Muscle layer of duodenum (tissue), 2 donors: ENCODE measurements around the gene SCEL.

Source experiments
- H3K27ac ChIP-seq: one replicate; pipeline ENCODE4 v1.7.0; 2013; ENCODE audit warnings: mild to moderate bottlenecking, low read length
- H3K27me3 ChIP-seq: one replicate; pipeline ENCODE4 v1.7.0; 2013; ENCODE audit warnings: low read depth, mild to moderate bottlenecking, control low read depth, low read length
- H3K36me3 ChIP-seq, 2 donors: one replicate each; pipeline ENCODE4 v1.7.0; 2013; ENCODE audit warnings: low read length in 2 of 2, control low read depth in 1 of 2, mild to moderate bottlenecking in 1 of 2; ENCODE audit not compliant: insufficient read depth in 2 of 2, control insufficient read depth in 1 of 2
- H3K4me1 ChIP-seq, 2 donors: one replicate each; pipeline ENCODE4 v1.7.0; 2013; ENCODE audit warnings: low read length in 2 of 2, mild to moderate bottlenecking in 2 of 2, control low read depth in 1 of 2, moderate library complexity in 1 of 2; ENCODE audit not compliant: insufficient read depth in 2 of 2, control insufficient read depth in 1 of 2
- H3K4me3 ChIP-seq, 2 donors: one replicate each; pipeline ENCODE4 v1.7.0; 2013; ENCODE audit warnings: low read length in 2 of 2, low read depth in 1 of 2, mild to moderate bottlenecking in 1 of 2
- H3K9me3 ChIP-seq, 2 donors: one replicate each; pipeline ENCODE4 v1.7.0; 2013; ENCODE audit warnings: low read length in 2 of 2, control low read depth in 1 of 2, mild to moderate bottlenecking in 1 of 2; ENCODE audit not compliant: control insufficient read depth in 1 of 2
- donor health status: healthy.

Gene SCEL, protein sequence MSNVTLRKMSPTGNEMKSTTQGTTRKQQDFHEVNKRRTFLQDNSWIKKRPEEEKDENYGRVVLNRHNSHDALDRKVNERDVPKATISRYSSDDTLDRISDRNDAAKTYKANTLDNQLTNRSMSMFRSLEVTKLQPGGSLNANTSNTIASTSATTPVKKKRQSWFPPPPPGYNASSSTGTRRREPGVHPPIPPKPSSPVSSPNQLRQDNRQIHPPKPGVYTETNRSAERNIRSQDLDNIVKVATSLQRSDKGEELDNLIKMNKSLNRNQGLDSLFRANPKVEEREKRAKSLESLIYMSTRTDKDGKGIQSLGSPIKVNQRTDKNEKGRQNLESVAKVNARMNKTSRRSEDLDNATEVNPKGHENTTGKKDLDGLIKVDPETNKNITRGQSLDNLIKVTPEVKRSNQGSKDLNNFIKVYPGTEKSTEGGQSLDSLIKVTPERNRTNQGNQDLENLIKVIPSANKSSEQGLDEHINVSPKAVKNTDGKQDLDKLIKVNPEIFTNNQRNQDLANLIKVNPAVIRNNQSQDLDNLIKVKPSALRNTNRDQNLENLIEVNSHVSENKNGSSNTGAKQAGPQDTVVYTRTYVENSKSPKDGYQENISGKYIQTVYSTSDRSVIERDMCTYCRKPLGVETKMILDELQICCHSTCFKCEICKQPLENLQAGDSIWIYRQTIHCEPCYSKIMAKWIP

GRCh38 chr13:77535448-77535847 is at the start of gene SCEL:
SCEL (plus strand) TSS chr13:77535706; CDS start chr13:77555876, 20,170 bp downstream.
- no peaks in the 10 kb centered on the region for H3K9me3 ChIP-seq
- no peak within 1 kb of the TSS for H3K27ac ChIP-seq
- no peaks in the 10 kb centered on the region for H3K27me3 ChIP-seq
- no peaks in the 10 kb centered on the region for H3K4me1 ChIP-seq
- no peaks in the 10 kb centered on the region for H3K36me3 ChIP-seq
- no peak within 1 kb of the TSS for H3K4me3 ChIP-seq

DNA sequence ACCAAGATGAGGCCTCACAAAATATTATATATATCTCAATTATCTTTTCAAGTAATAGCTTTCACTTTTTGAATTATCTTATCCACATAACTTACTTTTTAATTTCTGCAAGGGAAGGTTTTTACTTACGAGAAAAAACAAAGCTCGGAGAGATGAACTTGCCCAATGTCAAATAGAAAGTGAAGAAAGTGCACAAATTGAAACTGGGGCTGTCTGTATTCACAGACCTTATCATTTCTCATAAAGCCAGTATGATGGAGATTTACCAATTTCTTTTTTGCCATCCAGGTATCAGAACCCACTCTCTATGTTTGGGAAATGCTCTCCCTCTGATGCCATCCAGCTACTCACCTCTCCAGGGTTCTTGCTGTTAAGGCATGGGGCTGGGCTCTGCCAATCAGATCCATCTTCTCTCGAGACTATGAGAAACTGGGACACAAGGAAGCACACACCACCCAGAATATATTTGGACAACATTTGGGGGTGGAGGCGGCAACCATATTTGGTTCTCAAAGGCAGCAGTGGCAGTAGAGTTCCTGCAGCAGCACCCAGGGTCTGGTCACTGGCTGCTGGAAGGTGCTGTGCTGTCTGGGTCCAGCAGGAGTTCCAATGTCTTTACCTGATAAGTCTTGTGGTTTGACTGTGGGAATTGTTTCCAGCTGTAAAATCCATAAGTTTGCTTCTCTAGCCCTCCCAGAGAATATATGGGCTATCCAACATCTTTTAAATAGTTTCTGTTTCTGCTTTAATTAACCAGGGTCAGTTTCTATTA is 45.8 kb upstream of the SCEL start:
- Histone ChIP-seq H3K4me1 (no peaks in the 10 kb centered on the region), H3K27ac (no peak overlapping the region), H3K36me3 (no peaks in the 10 kb centered on the region), H3K27me3 (no peaks in the 10 kb centered on the region), H3K9me3 (no peaks in the 10 kb centered on the region), H3K4me3 (no peak overlapping the region)

DNA sequence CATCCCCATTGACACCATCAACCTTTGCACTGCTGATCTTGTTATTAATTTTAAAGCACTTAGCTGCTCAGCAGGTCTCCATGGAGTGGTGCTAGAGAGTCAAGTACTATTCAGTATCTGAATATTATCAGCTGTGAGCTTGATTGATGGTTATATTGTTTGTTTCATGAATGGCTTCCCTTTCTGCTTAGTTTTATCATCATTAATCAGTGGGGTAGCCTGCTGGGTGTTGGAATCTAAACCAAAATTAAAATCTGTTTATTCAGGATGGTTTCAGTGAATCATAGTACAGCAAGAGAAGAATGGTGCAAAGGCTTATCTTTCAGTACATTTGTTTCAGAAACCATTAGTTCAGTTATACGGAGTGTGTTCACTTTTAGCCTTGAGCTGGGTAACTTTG is 42.5 kb upstream of the SCEL start:
- Histone ChIP-seq H3K36me3 (no peaks in the 10 kb centered on the region), H3K27ac (no peak overlapping the region), H3K4me3 (no peak overlapping the region)

GRCh38 chr13:77494226-77494625 is 41.3 kb upstream of the SCEL start:
- Histone ChIP-seq H3K4me3 (no peak overlapping the region), H3K9me3 (no peaks in the 10 kb centered on the region), H3K36me3 (no peaks in the 10 kb centered on the region), H3K27ac (no peak overlapping the region), H3K27me3 (no peaks in the 10 kb centered on the region), H3K4me1 (no peaks in the 10 kb centered on the region)

More for the DNA sequence above, 42.5 kb upstream of the SCEL start:
- H3K27me3 ChIP-seq = no peaks in the 10 kb centered on the region
- no peaks in the 10 kb centered on the region for H3K9me3 ChIP-seq
- no peaks in the 10 kb centered on the region for H3K4me1 ChIP-seq

GRCh38 chr13:77497350-77497749 is 38.2 kb upstream of the SCEL start:
- Histone ChIP-seq H3K27ac (no peak overlapping the region), H3K9me3 (no peaks in the 10 kb centered on the region), H3K4me1 (no peaks in the 10 kb centered on the region), H3K36me3 (no peaks in the 10 kb centered on the region), H3K27me3 (no peaks in the 10 kb centered on the region), H3K4me3 (no peak overlapping the region)

GRCh38 chr13:77497835-77498234 is 37.7 kb upstream of the SCEL start:
- Histone ChIP-seq H3K27me3 (no peaks in the 10 kb centered on the region), H3K9me3 (no peaks in the 10 kb centered on the region), H3K36me3 (no peaks in the 10 kb centered on the region), H3K27ac (no peak overlapping the region), H3K4me1 (no peaks in the 10 kb centered on the region), H3K4me3 (no peak overlapping the region)

DNA sequence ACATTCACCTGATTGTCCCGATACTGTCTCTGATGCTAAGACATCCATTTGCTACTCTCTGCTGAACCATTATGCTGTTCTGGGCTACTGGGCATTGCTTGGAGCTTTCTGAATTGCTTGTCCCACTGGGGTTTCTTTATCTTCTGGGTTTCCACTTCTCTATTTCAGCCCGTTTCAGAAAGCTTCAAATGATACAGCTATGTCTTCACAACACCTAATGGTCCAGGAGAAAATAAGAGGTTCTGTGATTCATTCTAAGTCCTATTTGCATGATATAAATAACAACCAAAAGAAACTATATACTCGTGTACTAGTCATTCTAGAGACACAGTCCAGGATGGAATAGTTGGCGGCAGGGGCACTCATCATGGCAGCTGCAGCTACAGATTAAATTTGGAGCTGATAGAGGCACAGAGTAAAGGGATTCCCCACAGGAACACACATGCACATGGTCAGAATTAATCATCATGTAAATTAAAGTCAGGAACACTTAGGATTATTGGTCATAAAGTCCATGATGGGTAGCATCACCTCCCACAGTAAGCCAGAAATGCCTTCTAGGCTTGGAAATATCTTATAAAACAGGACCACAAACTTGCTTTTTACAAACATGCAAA is 33.3 kb upstream of the SCEL start:
- H3K4me3 ChIP-seq = no peak overlapping the region
- H3K36me3 ChIP-seq = no peaks in the 10 kb centered on the region
- no peaks in the 10 kb centered on the region for H3K4me1 ChIP-seq

GRCh38 chr13:77503398-77503797 is 32.1 kb upstream of the SCEL start:
- Histone ChIP-seq H3K4me1 (no peaks in the 10 kb centered on the region), H3K27me3 (no peaks in the 10 kb centered on the region), H3K27ac (no peak overlapping the region), H3K36me3 (no peaks in the 10 kb centered on the region), H3K4me3 (no peak overlapping the region), H3K9me3 (no peaks in the 10 kb centered on the region)

More for the DNA sequence above, 33.3 kb upstream of the SCEL start:
- H3K27ac ChIP-seq = no peak overlapping the region
- no peaks in the 10 kb centered on the region for H3K27me3 ChIP-seq
- no peaks in the 10 kb centered on the region for H3K9me3 ChIP-seq

- Histone ChIP-seq H3K36me3 (no peaks in the 10 kb centered on the region), H3K4me1 (no peaks in the 10 kb centered on the region), H3K27me3 (no peaks in the 10 kb centered on the region)
Measured at GRCh38 chr13:77506874-77507273, 28.6 kb upstream of the SCEL start.

GRCh38 chr13:77507931-77508776 is 27.4 kb upstream of the SCEL start:
- Histone ChIP-seq H3K4me3 (no peak overlapping the region), H3K27ac (no peak overlapping the region), H3K27me3 (no peaks in the 10 kb centered on the region), H3K9me3 (no peaks in the 10 kb centered on the region), H3K36me3 (no peaks in the 10 kb centered on the region), H3K4me1 (no peaks in the 10 kb centered on the region)

More at GRCh38 chr13:77506874-77507273, 28.6 kb upstream of the SCEL start:
- H3K9me3 ChIP-seq = no peaks in the 10 kb centered on the region
- H3K27ac ChIP-seq = no peak overlapping the region
- H3K4me3 ChIP-seq = no peak overlapping the region
